A549 treated with AZD9567 at 1 μM for 4 hours (cell line): Measurements from ENCODE around the gene ACER1. TPM values are rescaled to one million over a fixed set of nuclear protein-coding genes. Genes with fewer than 3 reads are reported as not detected.

Experiments used
- total RNA-seq: library from RNA; stranded (reverse); fragments of 200-300 nt; extraction: Qiagen RNA extraction; gene quantifications from 5 replicates; pipeline ENCODE4 v1.2.3, GENCODE V29; 2022; ENCODE audit not compliant: insufficient read depth

Gene ACER1, protein sequence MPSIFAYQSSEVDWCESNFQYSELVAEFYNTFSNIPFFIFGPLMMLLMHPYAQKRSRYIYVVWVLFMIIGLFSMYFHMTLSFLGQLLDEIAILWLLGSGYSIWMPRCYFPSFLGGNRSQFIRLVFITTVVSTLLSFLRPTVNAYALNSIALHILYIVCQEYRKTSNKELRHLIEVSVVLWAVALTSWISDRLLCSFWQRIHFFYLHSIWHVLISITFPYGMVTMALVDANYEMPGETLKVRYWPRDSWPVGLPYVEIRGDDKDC
- not detected in 5 replicates for total RNA-seq

DNA sequence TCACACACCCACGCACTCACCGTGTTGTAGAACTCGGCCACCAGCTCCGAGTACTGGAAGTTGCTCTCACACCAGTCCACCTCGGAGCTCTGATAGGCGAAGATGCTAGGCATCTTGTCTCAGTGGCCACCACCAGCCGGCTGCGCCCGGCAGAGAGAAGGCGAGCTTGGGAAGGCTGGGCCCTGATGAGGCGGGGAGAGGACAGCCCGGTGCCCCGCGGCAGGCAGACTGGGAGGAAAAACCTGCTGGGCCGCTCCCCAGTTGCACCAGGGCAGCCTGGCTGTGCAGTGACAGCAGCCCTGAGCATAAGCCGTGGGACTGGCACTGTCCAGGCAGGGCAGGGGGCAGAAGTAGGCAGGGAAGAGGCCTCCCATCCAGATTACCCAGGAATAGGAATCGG, at the start of gene ACER1:
ACER1 (minus strand) TSS at position 174 of the 400 bp plus-strand sequence; CDS start at position 113, 61 bp downstream.

GRCh38 chr19:6375411-6376010, 42.1 kb upstream of the ACER1 start, which contains the start of gene PSPN:
TSS of gene PSPN (minus strand) at chr19:6375933. CDS start at chr19:6375849, 84 bp downstream.

DNA sequence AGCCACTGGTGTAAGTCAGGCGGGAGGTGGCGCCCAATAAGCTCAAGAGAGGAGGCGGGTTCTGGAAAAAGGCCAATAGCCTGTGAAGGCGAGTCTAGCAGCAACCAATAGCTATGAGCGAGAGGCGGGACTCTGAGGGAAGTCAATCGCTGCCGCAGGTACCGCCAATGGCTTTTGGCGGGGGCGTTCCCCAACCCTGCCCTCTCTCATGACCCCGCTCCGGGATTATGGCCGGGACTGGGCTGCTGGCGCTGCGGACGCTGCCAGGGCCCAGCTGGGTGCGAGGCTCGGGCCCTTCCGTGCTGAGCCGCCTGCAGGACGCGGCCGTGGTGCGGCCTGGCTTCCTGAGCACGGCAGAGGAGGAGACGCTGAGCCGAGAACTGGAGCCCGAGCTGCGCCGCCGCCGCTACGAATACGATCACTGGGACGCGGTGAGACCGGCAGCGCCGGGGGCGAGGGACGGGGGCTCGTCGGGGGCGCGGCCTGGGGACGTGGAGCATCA, 39.2 kb upstream of the ACER1 start, which contains the start of gene ALKBH7:
ALKBH7 (plus strand) TSS at position 201 of the 502 bp plus-strand sequence; CDS start at position 228, 27 bp downstream.

DNA sequence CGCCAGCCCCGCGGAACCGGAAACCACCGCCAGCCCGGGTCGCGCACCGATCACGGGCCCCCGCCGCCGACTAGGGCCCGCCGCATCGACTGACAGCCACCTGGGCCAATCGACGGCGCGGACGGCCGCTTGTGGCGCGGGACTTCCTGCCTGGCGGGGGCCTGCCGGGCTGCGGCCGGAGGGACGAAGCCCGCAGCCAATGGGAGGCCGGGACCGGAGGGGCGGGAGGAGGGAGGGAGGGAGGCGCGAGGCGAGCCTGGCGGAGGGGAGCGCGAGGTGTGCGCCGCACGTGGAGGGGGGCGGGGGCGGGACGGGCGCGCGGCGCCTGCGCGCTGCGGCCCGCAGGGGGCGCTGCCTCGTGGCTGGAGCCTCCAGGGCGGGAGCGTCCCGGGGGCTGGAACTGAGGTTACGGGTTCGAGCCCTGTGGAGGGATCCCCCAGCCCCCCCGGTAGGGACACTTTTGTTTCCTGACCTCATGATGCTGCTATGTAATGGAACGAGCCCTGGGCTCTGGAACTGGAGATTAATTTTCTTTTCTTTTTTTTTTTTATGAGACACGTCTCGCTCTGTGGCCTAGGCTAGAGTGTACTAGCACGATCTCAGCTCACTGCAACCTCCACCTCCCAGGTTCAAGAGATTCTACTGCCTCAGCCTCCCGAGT, 53.4 kb downstream of the ACER1 start, which contains the start of gene MLLT1:
MLLT1 (minus strand) TSS at position 45 of the 661 bp plus-strand sequence. CDS start 191 bp downstream, outside the sequence.

Other genes with a start within 250 kb of the ACER1 start
- gene RFX2, start 223.1 kb downstream of the ACER1 start, total RNA-seq = 5.8 to 10.1 TPM (median 7.2 TPM) in 5 replicates
- gene ACSBG2, start 197.9 kb downstream of the ACER1 start, total RNA-seq = not detected in 5 replicates
- 15.5 to 23.5 TPM (median 22.5 TPM) in 5 replicates for gene MLLT1, start 53.6 kb downstream of the ACER1 start, total RNA-seq
- 44.4 to 67.8 TPM (median 64.3 TPM) in 5 replicates for gene CLPP, start 27.9 kb upstream of the ACER1 start, total RNA-seq
- gene ALKBH7, start 39.2 kb upstream of the ACER1 start, total RNA-seq = 24.2 to 39.3 TPM (median 36.1 TPM) in 5 replicates
- gene PSPN, start 42.3 kb upstream of the ACER1 start, total RNA-seq = 0.67 to 0.97 TPM (median 0.83 TPM) in 5 replicates
- gene GTF2F1, start 59.6 kb upstream of the ACER1 start, total RNA-seq = 50.9 to 58.1 TPM (median 55.8 TPM) in 5 replicates
- gene KHSRP, start 91.2 kb upstream of the ACER1 start, total RNA-seq = 194 to 216 TPM (median 210 TPM) in 5 replicates
- 0.05 to 0.13 TPM (median 0.10 TPM) in 4 of 5 replicates, not detected in the other for gene SLC25A41, start 100.2 kb upstream of the ACER1 start, total RNA-seq
- 9.9 to 18.9 TPM (median 18.1 TPM) in 5 replicates for gene SLC25A23, start 126.2 kb upstream of the ACER1 start, total RNA-seq
- gene CRB3, start 130.7 kb upstream of the ACER1 start, total RNA-seq = 2.9 to 4.1 TPM (median 3.6 TPM) in 5 replicates
- gene DENND1C, start 148.2 kb upstream of the ACER1 start, total RNA-seq = 0.14 to 0.31 TPM (median 0.26 TPM) in 4 of 5 replicates, not detected in the other
- gene TUBB4A, start 168.7 kb upstream of the ACER1 start, total RNA-seq = 2.3 to 6.7 TPM (median 6.5 TPM) in 5 replicates
- gene TNFSF9, start 197.4 kb upstream of the ACER1 start, total RNA-seq = 3.7 to 5.9 TPM (median 4.7 TPM) in 5 replicates